GM10266 (cell line): Measurements from ENCODE around the gene TRABD2B.

Source experiments
- DNase-seq: peaks from one replicate; pipeline ENCODE4 v3.0.0; 2012; ENCODE audit errors: extremely low spot score
- TF ChIP-seq, protein P1 (sequence below): IDR thresholded peaks from 2 replicates; pipeline ENCODE4 v1.5.1; 2012; ENCODE audit warnings: mild to moderate bottlenecking, low read depth; ENCODE audit not compliant: control insufficient read depth, insufficient read depth; ENCODE audit errors: missing control alignments

Gene TRABD2B

GRCh38 chr1:47885062-47885830 lies 111.9 kb downstream of the TRABD2B start:
- TF ChIP-seq, protein P1, sequence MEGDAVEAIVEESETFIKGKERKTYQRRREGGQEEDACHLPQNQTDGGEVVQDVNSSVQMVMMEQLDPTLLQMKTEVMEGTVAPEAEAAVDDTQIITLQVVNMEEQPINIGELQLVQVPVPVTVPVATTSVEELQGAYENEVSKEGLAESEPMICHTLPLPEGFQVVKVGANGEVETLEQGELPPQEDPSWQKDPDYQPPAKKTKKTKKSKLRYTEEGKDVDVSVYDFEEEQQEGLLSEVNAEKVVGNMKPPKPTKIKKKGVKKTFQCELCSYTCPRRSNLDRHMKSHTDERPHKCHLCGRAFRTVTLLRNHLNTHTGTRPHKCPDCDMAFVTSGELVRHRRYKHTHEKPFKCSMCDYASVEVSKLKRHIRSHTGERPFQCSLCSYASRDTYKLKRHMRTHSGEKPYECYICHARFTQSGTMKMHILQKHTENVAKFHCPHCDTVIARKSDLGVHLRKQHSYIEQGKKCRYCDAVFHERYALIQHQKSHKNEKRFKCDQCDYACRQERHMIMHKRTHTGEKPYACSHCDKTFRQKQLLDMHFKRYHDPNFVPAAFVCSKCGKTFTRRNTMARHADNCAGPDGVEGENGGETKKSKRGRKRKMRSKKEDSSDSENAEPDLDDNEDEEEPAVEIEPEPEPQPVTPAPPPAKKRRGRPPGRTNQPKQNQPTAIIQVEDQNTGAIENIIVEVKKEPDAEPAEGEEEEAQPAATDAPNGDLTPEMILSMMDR, result no peak

GRCh38 chr1:47883963-47884362 lies 113.2 kb downstream of the TRABD2B start:
- no peak for DNase-seq
- TF ChIP-seq, protein P1, result no peak

More at GRCh38 chr1:47885062-47885830, 111.9 kb downstream of the TRABD2B start:
- no peak for DNase-seq

- DNase-seq, result no peak
- TF ChIP-seq, protein P1, result no peak
Measured at GRCh38 chr1:47881505-47882442, 115.4 kb downstream of the TRABD2B start.

DNA sequence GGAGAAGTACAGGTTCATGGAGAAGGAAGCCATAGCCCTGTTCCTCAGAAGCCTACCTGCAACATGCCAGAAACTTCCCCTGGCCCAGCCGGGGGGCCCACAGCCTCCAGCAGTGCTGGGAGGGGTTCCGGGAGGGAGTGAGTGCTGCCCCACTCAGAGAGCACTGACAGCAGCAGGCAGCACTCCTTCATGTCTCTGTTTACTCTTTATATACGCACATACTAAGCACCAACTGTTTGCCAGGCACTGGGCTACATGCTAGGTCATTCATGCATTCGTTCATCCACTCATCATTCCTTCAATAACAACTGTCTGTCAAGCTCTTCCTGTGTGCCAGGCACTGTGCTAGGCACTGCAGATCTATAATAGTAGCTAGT lies 120.6 kb downstream of the TRABD2B start:
- no peak for DNase-seq
- TF ChIP-seq, protein P1, result no peak

- TF ChIP-seq, protein P1, result no peak
- no peak for DNase-seq
Measured at GRCh38 chr1:47875831-47876586, 121.2 kb downstream of the TRABD2B start.

DNA sequence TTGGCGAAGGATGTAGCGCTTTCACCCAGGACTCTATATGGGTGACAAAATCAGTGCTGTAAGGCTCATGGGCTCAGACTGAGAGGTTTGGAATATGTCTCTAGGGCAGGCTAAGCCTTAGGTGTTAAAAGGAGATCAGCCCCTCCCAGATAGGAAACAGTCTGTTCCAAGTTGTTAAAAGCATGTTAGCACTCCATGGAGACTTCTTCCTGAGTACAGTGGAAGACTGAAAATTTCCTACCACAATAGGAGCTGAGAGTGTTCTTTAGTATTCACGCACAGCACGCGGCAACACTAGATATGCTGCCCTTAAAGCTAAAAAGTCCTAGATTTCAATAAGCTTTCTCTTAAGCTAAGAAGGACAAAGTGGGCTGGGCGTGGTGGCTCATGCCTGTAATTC lies 122.1 kb downstream of the TRABD2B start:
- TF ChIP-seq, protein P1, result no peak
- no peak for DNase-seq
